K562 (cell line): Measurements from ENCODE around the gene TBC1D16. TPM values are rescaled to one million over a fixed set of nuclear protein-coding genes. Genes with fewer than 3 reads are reported as not detected.

Source experiments
- ATAC-seq: fragments of 200-7000 bp; cut with Tn5 transposase; 3 replicates; pipeline ENCODE4 v1.9.1; 2020; ENCODE audit warnings: moderate library complexity
- BruUV-seq: library from RNA; stranded (reverse); fragments of 400-500 nt; replicated peaks from 2 replicates; lab custom pipeline; 2021; lab: Mats Ljungman, UMichigan
- CTCF ChIA-PET: fragments of 300-600 bp; formaldehyde crosslinking; extraction: SDS; loops from one replicate; lab custom pipeline; 2021; ENCODE audit warnings: low intra/inter-chr PET ratio; lab: Yijun Ruan, JAX
- POLR2A ChIA-PET: fragments of 300-600, 350-650 bp; sonication (Branson Sonifier 250); formaldehyde crosslinking; extraction: SDS; loops from one replicate; lab custom pipeline; 2021; ENCODE audit warnings: antibody characterized with exemption, inconsistent platforms; lab: Yijun Ruan, JAX
- DNase-seq, 4 experiments: peaks; one replicate each; pipeline versions ENCODE4 v3.0.0 to v3.0.0-alpha.2; 2011 to 2018; ENCODE audit warnings: low spot score in 3 of 4, mixed read lengths in 3 of 4; ENCODE audit errors: extremely low read depth in 1 of 4
- FAIRE-seq: peaks from 2 replicates; lab custom pipeline; 2011; peaks lifted over from hg19 to GRCh38; lab: Jason Lieb, UNC
- H2AFZ ChIP-seq: 2 replicates; pipeline ENCODE4 v1.6.0; 2011; ENCODE audit warnings: low read depth, low read length, control low read depth, inconsistent platforms
- H3K27ac ChIP-seq: fragments of 200-600 bp; 3 replicates; pipeline ENCODE4 v1.8.0; 2011; ENCODE audit warnings: low read depth, mild to moderate bottlenecking, control low read depth, inconsistent platforms, low read length, moderate library complexity, mixed read lengths; ENCODE audit errors: extremely low read depth
- H3K27me3 ChIP-seq, 2 experiments: fragments of 300-600 bp in 1 of 2; 2 replicates in 1 of 2; 3 replicates in 1 of 2; pipeline versions ENCODE4 v1.6.0 to v1.8.0; 2011; ENCODE audit warnings: inconsistent platforms in 2 of 2, low read length in 2 of 2, mild to moderate bottlenecking in 1 of 2, mixed read lengths in 1 of 2, moderate library complexity in 1 of 2; ENCODE audit not compliant: control insufficient read depth in 2 of 2, insufficient read depth in 2 of 2
- H3K36me3 ChIP-seq: fragments of 300-600 bp; 3 replicates; pipeline ENCODE4 v1.8.0; 2011; ENCODE audit warnings: mild to moderate bottlenecking, low read length, inconsistent platforms; ENCODE audit not compliant: control insufficient read depth, insufficient read depth
- H3K4me1 ChIP-seq, 2 experiments: fragments of 200-600 bp in 1 of 2; replicated peaks in 1 of 2; 2 replicates in 1 of 2; 3 replicates in 1 of 2; pipeline versions ENCODE4 v1.5.1 to v1.8.0; 2011; ENCODE audit warnings: inconsistent platforms in 2 of 2, low read length in 2 of 2, mild to moderate bottlenecking in 1 of 2, mixed read lengths in 1 of 2, moderate library complexity in 1 of 2; ENCODE audit not compliant: control insufficient read depth in 2 of 2, insufficient read depth in 2 of 2
- H3K4me2 ChIP-seq: 2 replicates; pipeline ENCODE4 v1.6.1; 2011; ENCODE audit warnings: low read length, control low read depth, inconsistent platforms, mixed read lengths; ENCODE audit not compliant: insufficient read depth
- H3K4me3 ChIP-seq: fragments of 200-600 bp; sonication (generic), shearing (Covaris generic); 2 replicates; pipeline ENCODE4 v1.5.1; 2016; ENCODE audit warnings: control low read depth, inconsistent platforms
- H3K79me2 ChIP-seq: fragments of 200-600 bp; 3 replicates; pipeline ENCODE4 v1.8.0; 2011; ENCODE audit warnings: low read length, inconsistent platforms; ENCODE audit not compliant: control insufficient read depth, insufficient read depth
- H3K9ac ChIP-seq, 2 experiments: 2 replicates each; pipeline versions ENCODE4 v1.6.0 to v1.6.1; 2011; ENCODE audit warnings: low read depth in 2 of 2, low read length in 2 of 2, control low read depth in 1 of 2, inconsistent platforms in 1 of 2, mild to moderate bottlenecking in 1 of 2, mixed read lengths in 1 of 2; ENCODE audit not compliant: insufficient read depth in 1 of 2
- H3K9me1 ChIP-seq: one replicate; pipeline ENCODE4 v1.6.0; 2011; ENCODE audit warnings: inconsistent platforms, mild to moderate bottlenecking, low read length, moderate library complexity; ENCODE audit not compliant: control insufficient read depth, insufficient read depth
- H3K9me3 ChIP-seq: replicated peaks from 2 replicates; pipeline ENCODE4 v1.5.1; 2011; ENCODE audit warnings: low read depth, low read length, inconsistent platforms; ENCODE audit not compliant: control insufficient read depth, insufficient read depth
- H4K20me1 ChIP-seq: replicated peaks from 2 replicates; pipeline ENCODE4 v1.6.1; 2011; ENCODE audit warnings: low read length, inconsistent platforms, mixed read lengths; ENCODE audit not compliant: control insufficient read depth, insufficient read depth
- CHD7 ChIP-seq: fragments of 200-600 bp; sonication (generic); IDR thresholded peaks from one replicate; pipeline ENCODE4 v1.6.1; 2012; ENCODE audit warnings: mild to moderate bottlenecking, low read depth, low read length, inconsistent platforms
- MCM2 ChIP-seq: fragments of 450-650 bp; IDR thresholded peaks from 2 replicates; pipeline ENCODE4 v1.6.1; 2017; ENCODE audit warnings: low read depth, mild to moderate bottlenecking
- NR2F6 ChIP-seq: fragments of 450-650 bp; formaldehyde crosslinking; IDR thresholded peaks from 2 replicates; pipeline ENCODE4 v1.4.0; 2020; ENCODE audit warnings: mild to moderate bottlenecking
- PYGO2 ChIP-seq: fragments of 450-650 bp; IDR thresholded peaks from 2 replicates; pipeline ENCODE4 v1.6.1; 2016; ENCODE audit warnings: mild to moderate bottlenecking, missing genetic modification characterization, moderate library complexity, missing compliant biosample characterization
- STAT5A ChIP-seq: IDR thresholded peaks from 2 replicates; pipeline ENCODE4 v1.6.1; 2012; ENCODE audit warnings: low read length, inconsistent platforms, borderline replicate concordance
- ZNF3 ChIP-seq: fragments of 250-450 bp; sonication (Bioruptor Pico); IDR thresholded peaks from 2 replicates; pipeline ENCODE4 v1.5.0; 2021; ENCODE audit warnings: mild to moderate bottlenecking, moderate library complexity
- ZNF436 ChIP-seq: fragments of 250-450, 450-650 bp; sonication (Bioruptor Pico); formaldehyde crosslinking; IDR thresholded peaks from 2 replicates; pipeline ENCODE4 v1.7.0; 2020; ENCODE audit warnings: mild to moderate bottlenecking
- ZNF644 ChIP-seq: fragments of 200-800 bp; sonication (Bioruptor generic); IDR thresholded peaks from 2 replicates; pipeline ENCODE4 v1.6.1; 2016; ENCODE audit warnings: low read depth, missing genetic modification characterization, missing compliant biosample characterization
- WGBS: fragments of 100-300 bp; shearing (Covaris generic); methylation state at CpG from one replicate; pipeline ENCODE4 v1.1.6; 2016; ENCODE audit warnings: low coverage, mixed read lengths; ENCODE audit not compliant: insufficient coverage; ENCODE audit errors: missing lambda C conversion rate; 5-methylcytosine and 5-hydroxymethylcytosine counted together
- in situ Hi-C: fragments of 300-500 bp; cut with MboI; formaldehyde crosslinking; loops from 4 replicates; pipeline ENCODE4 v1.15.0; 2018; ENCODE audit warnings: inconsistent platforms, mixed read lengths
- intact Hi-C: fragments of 100-400 bp; cut with micrococcal nuclease; formaldehyde crosslinking; loops from 2 replicates; pipeline ENCODE4 v1.14.2; 2022
- polyA plus RNA-seq, 8 experiments: library from polyadenylated mRNA; depleted of rRNA in 4 of 8; stranded (reverse) in 5 of 8; unstranded in 3 of 8; fragments of >200 nt; fragmentation: Nextera tagmentation in 2 of 8; fragmentation: Illumina TruSeq in 1 of 8; extraction: Ambion mirVana in 2 of 8; extraction: Trizol in 1 of 8; gene quantifications; 2 replicates each; pipeline versions ENCODE4 v1.2.1 to v1.2.3, GENCODE V29; 2011 to 2014; ENCODE audit warnings: inconsistent platforms in 1 of 8, missing spikeins in 1 of 8
- total RNA-seq, 7 experiments: library from RNA; depleted of rRNA in 6 of 7; stranded (reverse); fragments of >200 nt in 6 of 7; fragmentation: Illumina TruSeq in 2 of 7; extraction: Trizol in 2 of 7; gene quantifications; 2 replicates each; pipeline versions ENCODE4 v1.2.1 to v1.2.3, GENCODE V29; 2011 to 2021; ENCODE audit warnings: low replicate concordance in 1 of 7

Gene TBC1D16
- total and polyA plus RNA-seq, 9 of the 15 experiments (the other 6 are each of a cell fraction or from before 2014, with no cell fraction given) = 0.01 to 0.20 (median 0.03) TPM; not detected in 1

GRCh38 chr17:80007939-80008338 is 27.7 kb downstream of the TBC1D16 start:
- Histone ChIP-seq H3K4me3 (no peak overlapping the region), H3K4me1 (peaks cover 0 to 41% of the 10 kb centered on the region in 2 experiments; a peak in 2 of 5 replicates), H3K36me3 (no peaks in the 10 kb centered on the region), H2AFZ (no peak overlapping the region), H3K27ac (no peak overlapping the region), H3K79me2 (no peaks in the 10 kb centered on the region), H3K9me1 (no peaks in the 10 kb centered on the region), H4K20me1 (peaks cover 7% of the 10 kb centered on the region), H3K9me3 (no peaks in the 10 kb centered on the region), H3K4me2 (no peak overlapping the region), H3K27me3 (peaks cover 27 to 86% of the 10 kb centered on the region in 2 experiments), H3K9ac (no peak overlapping the region)
- FAIRE-seq (no peak), DNase-seq (no peak), ATAC-seq (no peak)
- intact Hi-C loops (loop anchor here (5.0 kb wide), 1 partner anchor 119 kb away; no protein-coding TSS in a partner anchor), in situ Hi-C loops (no loop called here)
- ChIA-PET CTCF (interaction anchor here (0.6 kb wide), 1 partner anchor 21 kb away, joined by 4 read pairs; no protein-coding TSS in a partner anchor), POLR2A (interaction anchor here (0.6 kb wide), 1 partner anchor 624 kb away, joined by 3 read pairs; no protein-coding TSS in a partner anchor)
- BruUV-seq = no TSS peak
- 11% methylated on average over 10 of the region's 10 CpGs for WGBS
- no peak for TF ChIP-seq PYGO2 (tag)
- no peak for TF ChIP-seq NR2F6 (CRISPR knock-in tag)
- TF ChIP-seq MCM2 = no peak
- TF ChIP-seq ZNF644 (tag) = no peak
- no peak for TF ChIP-seq ZNF3
- no peak for TF ChIP-seq CHD7
- no peak for TF ChIP-seq ZNF436 (CRISPR knock-in tag)
- TF ChIP-seq STAT5A = no peak
